Nucleus accumbens (tissue), 56 donors: ENCODE measurements around the gene USP33.
"Not testable (repeated sequence)": the region's sequence is repeated elsewhere in the genome, so short reads cannot be mapped to it uniquely, and the experiment has no call there.

Experiments used
- DNase-seq, 56 donors: peaks; one replicate each; lab custom pipeline; 2025; lab: John Stamatoyannopoulos, UW

USP33 gene

DNA sequence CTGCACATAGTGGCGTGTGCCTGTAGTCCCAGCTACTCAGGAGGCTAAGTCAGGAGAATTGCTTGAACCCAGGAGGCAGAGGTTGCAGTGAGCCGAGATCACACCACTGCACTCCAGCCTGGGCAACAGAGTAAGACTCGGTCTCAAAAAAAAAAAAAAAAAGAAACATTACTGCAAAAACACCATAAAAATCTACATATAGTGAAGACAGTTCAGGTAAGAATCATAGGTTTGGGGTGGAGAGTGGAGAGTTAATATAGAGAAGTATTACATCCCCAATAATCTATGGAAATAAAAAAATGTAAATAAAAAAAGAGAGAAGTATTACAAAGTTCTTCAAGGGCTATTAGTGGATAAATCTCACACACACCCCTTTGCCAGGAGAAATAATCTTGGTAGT, 84.8 kb downstream of the USP33 start:
- not testable (repeated sequence) for DNase-seq

GRCh38 chr1:77673716-77674355, 85.8 kb downstream of the USP33 start:
- DNase-seq, result no peak

GRCh38 chr1:77673030-77673429, 86.6 kb downstream of the USP33 start:
- DNase-seq, result no peak

DNA sequence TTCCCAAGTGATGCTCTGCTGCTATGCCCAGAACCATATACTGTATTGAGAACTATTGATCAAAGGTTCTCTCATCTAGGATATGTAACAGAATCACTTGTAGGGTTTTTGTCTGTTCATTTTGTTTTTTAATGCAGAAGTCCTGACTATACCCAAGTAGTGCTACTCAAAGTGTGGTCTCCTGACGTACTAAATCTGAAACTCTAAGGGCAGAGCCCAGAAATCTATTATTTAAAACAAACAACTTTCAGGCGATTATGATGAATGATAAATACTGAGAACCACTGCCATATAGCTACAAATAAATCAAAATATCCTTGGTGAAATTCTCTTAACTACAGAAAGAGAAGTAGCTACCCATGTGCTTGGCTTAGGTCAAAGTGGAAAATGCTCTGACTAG, 87.3 kb downstream of the USP33 start:
- DNase-seq, result no peak

DNA sequence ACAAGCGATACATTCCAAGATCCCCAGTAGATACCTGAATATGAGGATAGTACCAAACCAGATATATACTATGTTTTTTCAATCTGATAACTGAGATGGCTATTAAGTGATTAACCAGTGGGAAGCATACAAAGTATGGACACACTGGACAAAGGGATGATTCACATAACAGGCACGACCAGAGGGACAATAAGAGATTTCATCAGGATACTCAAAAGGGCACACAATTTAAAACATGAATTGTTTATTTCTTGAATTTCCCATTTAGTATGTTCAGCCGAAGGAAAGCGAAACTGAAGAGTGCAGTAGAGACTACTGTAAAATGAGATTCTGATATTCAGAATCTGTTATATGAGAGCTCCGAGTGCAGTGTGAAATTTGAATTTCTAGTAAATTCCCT, 87.8 kb downstream of the USP33 start:
- no peak for DNase-seq

- no peak for DNase-seq
Measured at GRCh38 chr1:77670330-77670729, 89.3 kb downstream of the USP33 start.

DNA sequence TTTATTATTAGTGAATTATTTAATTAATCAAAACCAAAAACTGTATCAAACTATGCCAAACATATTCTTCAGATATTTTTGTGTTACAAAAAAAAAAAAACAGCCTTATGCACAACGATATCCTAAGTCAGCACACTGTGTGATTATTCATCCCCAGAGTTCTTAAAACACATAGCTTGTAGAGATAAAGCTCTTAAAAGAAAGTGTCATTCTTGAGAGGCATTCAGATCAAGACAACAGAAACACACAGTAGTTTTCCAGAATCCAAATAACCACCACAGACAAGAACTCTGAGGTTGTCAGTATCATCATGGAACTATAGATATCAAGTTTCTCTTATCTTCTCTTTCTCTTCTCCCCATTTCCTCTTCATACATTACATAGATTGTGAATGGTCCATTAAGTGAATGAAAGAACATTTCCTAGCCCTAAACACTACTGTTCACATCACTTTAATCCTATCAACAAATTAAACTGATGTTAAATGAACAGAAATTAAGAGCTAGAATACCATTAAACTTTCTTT, 90.7 kb downstream of the USP33 start:
- DNase-seq, result no peak

- DNase-seq, result no peak
Measured at GRCh38 chr1:77664939-77665516, 94.6 kb downstream of the USP33 start.

DNA sequence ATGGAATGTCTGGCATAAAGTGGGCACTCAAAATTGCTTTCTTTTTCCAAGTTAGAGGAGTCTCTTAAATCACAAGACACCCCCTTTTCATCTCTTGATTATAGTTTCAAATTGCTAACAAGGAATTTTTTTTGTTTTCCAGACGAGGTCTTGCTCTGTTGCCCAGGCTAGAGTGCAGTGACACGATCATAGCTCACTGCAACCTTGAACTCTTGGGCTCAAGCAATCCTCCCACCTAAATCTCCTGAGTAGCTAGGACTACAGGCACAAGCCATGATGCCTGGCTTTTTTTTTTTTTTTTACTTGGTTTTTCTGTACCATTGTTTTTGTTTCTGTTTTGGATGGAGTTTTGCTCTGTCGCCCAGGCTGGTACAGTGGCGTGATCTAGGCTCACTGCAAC, 98.0 kb downstream of the USP33 start:
- no peak for DNase-seq

GRCh38 chr1:77659879-77660593, 99.6 kb downstream of the USP33 start:
- no peak for DNase-seq

DNA sequence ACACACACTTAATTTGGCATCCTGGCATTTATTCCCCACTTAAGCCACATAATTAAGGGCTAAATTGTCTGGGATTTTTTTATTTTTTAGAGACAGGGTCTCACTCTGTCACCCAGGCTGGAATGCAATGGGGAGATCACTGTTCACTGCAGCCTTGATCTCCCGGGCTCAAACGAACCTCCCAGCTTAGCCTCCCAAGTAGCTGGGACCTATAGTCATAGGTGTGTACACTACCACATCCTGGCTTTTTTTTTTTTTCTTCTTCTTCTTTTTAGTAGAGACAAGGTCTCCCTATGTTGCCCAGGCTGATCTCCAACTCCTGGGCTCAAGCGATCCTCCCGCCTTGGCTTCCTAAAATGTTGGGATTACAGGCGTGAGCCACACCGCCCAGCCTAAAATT, 101.4 kb downstream of the USP33 start:
- no peak for DNase-seq

- DNase-seq, result no peak
Measured at GRCh38 chr1:77655431-77655974, 104.1 kb downstream of the USP33 start.

GRCh38 chr1:77652970-77653516, 106.6 kb downstream of the USP33 start:
- DNase-seq, result no peak

DNA sequence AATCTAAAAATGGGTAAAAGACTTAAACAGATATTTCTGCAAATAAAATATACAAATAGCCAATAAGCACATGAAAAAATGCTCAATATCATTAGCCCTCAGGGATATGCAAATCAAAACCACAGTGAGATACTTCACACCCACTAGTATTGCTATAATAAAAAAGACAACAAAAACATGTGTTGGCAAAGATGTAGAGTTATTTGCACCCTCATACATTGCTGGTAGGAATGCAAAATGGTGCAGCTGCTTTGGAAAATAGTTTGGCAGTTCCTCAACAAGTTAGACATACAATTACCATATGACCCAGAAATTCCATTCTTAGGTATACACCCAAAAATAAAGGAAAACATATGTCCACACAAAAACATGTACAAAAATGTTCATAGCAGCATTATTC, 107.4 kb downstream of the USP33 start:
- DNase-seq, result no peak

GRCh38 chr1:77649127-77649526, 110.5 kb downstream of the USP33 start:
- DNase-seq, result no peak

GRCh38 chr1:77646224-77646623, 113.4 kb downstream of the USP33 start:
- not testable (repeated sequence) for DNase-seq
